DMS153 treated with DMSO at 0.1 percent for 48 hours (cell line): ENCODE results near the gene FOXB2.

Experiments used
- DNase-seq: peaks from one replicate; lab custom pipeline; 2025; ENCODE audit not compliant: unreplicated experiment; lab: John Stamatoyannopoulos, UW

The FOXB2 gene

GRCh38 chr9:77063645-77064285, 44.3 kb downstream of the FOXB2 start:
- no peak for DNase-seq

- DNase-seq = no peak
Measured at GRCh38 chr9:77066388-77066787, 46.9 kb downstream of the FOXB2 start.
